Caco-2 (cell line): ENCODE data around the gene KCNN3. TPM values are rescaled to one million over a fixed set of nuclear protein-coding genes. Genes with fewer than 3 reads are reported as not detected.

ENCODE experiments used
- BruUV-seq: library from RNA; stranded (reverse); fragments of 400-500 nt; replicated peaks from 2 replicates; lab custom pipeline; 2021; lab: Mats Ljungman, UMichigan
- CTCF ChIA-PET: fragments of 300-600 bp; sonication (Branson Sonifier 250); formaldehyde crosslinking; loops from one replicate; lab custom pipeline; 2022; ENCODE audit warnings: antibody characterized with exemption; lab: Charles Lee
- POLR2A ChIA-PET: fragments of 300-600 bp; sonication (Branson Sonifier 250); formaldehyde crosslinking; loops from one replicate; lab custom pipeline; 2022; ENCODE audit warnings: antibody characterized with exemption; lab: Charles Lee
- DNase-seq, 2 experiments: peaks; one replicate each; pipeline versions ENCODE4 v3.0.0 to v3.0.0-alpha.2; 2020 to 2022
- H3K27me3 ChIP-seq: replicated peaks from 2 replicates; pipeline ENCODE4 v1.6.0; 2011; ENCODE audit warnings: low read length; ENCODE audit not compliant: control insufficient read depth, insufficient read depth
- H3K36me3 ChIP-seq: 2 replicates; pipeline ENCODE4 v1.5.1; 2011; ENCODE audit warnings: low read length; ENCODE audit not compliant: control insufficient read depth, insufficient read depth
- H3K4me1 ChIP-seq: fragments of 250-450 bp; sonication (Bioruptor Pico); 2 replicates; pipeline ENCODE4 v1.5.1; 2020; ENCODE audit warnings: mild to moderate bottlenecking
- H3K4me3 ChIP-seq: 2 replicates; pipeline ENCODE4 v1.5.1; 2011; ENCODE audit warnings: low read depth, mild to moderate bottlenecking, control low read depth, low read length
- H3K9me3 ChIP-seq: fragments of 250-450 bp; sonication (Bioruptor Pico); 2 replicates; pipeline ENCODE4 v1.5.1; 2020; ENCODE audit warnings: mild to moderate bottlenecking, moderate library complexity
- H3K27ac Mint-ChIP-seq: one replicate; pipeline ENCODE4 v1.8.0; 2022; ENCODE audit warnings: mixed read lengths; ENCODE audit not compliant: unreplicated experiment
- H3K27me3 Mint-ChIP-seq: one replicate; pipeline ENCODE4 v1.8.0; 2022; ENCODE audit warnings: mixed read lengths; ENCODE audit not compliant: insufficient read depth, unreplicated experiment
- H3K36me3 Mint-ChIP-seq: one replicate; pipeline ENCODE4 v1.8.0; 2022; ENCODE audit warnings: mild to moderate bottlenecking, mixed read lengths; ENCODE audit not compliant: insufficient read depth, unreplicated experiment
- H3K4me1 Mint-ChIP-seq: one replicate; pipeline ENCODE4 v1.8.0; 2022; ENCODE audit warnings: low read depth, mixed read lengths; ENCODE audit not compliant: unreplicated experiment
- H3K4me3 Mint-ChIP-seq: one replicate; pipeline ENCODE4 v1.8.0; 2022; ENCODE audit warnings: mild to moderate bottlenecking, moderate library complexity, mixed read lengths; ENCODE audit not compliant: unreplicated experiment
- H3K9me3 Mint-ChIP-seq: one replicate; pipeline ENCODE4 v1.8.0; 2022; ENCODE audit warnings: mixed read lengths; ENCODE audit not compliant: unreplicated experiment
- intact Hi-C: fragments of 100-400 bp; cut with micrococcal nuclease; formaldehyde crosslinking; loops from one replicate; pipeline ENCODE4 v1.10.0; 2022; ENCODE audit not compliant: unreplicated experiment
- total RNA-seq: library from RNA; stranded (reverse); gene quantifications from 2 replicates; pipeline ENCODE4 v1.2.3, GENCODE V29; 2022
- TF ChIP-seq, protein P1 (sequence below), 2 experiments: fragments of 200-600 bp in 1 of 2; IDR thresholded peaks; 1 replicate in 1 of 2; 2 replicates in 1 of 2; pipeline versions ENCODE4 v1.5.1 to v1.8.0; 2011 to 2022; ENCODE audit warnings: antibody characterized with exemption in 1 of 2, control low read depth in 1 of 2, inconsistent platforms in 1 of 2, low read depth in 1 of 2, low read length in 1 of 2, mild to moderate bottlenecking in 1 of 2, moderate library complexity in 1 of 2; ENCODE audit not compliant: insufficient read depth in 1 of 2, severe bottlenecking in 1 of 2, unreplicated experiment in 1 of 2

The KCNN3 gene
- total RNA-seq, 1 experiment from 2014 or later: 0.05 TPM

DNA sequence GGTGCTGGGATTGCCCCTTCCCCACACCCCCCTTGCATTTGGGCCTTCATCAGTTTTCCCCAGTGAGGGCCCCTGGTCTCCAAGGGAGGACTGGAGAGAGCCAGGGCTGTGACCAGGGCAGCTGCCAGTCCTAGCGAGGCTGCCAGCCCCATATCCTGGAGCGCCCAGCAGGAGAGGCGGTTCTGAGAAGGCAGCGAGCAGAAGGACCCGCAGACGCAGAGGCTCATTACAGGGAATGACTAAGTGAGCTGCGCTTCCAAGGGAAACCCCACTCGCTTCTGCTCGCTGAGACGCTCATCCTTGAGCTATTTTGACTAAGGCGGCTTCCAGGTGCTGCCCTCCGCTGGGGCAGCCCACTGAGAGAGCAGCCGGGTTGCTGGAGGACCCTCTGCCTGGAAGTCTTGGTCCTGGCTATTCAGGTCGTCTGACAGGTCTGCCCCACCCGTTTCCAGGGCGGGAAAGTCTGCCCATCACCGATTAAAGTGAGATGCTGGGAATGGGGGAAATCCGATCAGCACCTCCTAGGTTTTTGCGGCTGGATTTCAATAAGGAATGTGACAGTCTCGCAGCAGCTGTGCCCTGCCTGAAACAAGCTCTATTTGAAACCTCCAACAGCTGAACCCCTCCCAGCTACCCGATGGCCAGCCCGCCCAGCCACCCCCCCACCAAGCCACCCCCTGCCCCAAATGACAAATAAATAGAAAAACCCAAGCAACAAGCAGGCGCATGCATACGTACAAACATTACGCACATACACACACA lies 2.8 kb downstream of the KCNN3 start:
- H3K27me3 Mint-ChIP-seq: peaks cover 22% of the 10 kb centered on the region

DNA sequence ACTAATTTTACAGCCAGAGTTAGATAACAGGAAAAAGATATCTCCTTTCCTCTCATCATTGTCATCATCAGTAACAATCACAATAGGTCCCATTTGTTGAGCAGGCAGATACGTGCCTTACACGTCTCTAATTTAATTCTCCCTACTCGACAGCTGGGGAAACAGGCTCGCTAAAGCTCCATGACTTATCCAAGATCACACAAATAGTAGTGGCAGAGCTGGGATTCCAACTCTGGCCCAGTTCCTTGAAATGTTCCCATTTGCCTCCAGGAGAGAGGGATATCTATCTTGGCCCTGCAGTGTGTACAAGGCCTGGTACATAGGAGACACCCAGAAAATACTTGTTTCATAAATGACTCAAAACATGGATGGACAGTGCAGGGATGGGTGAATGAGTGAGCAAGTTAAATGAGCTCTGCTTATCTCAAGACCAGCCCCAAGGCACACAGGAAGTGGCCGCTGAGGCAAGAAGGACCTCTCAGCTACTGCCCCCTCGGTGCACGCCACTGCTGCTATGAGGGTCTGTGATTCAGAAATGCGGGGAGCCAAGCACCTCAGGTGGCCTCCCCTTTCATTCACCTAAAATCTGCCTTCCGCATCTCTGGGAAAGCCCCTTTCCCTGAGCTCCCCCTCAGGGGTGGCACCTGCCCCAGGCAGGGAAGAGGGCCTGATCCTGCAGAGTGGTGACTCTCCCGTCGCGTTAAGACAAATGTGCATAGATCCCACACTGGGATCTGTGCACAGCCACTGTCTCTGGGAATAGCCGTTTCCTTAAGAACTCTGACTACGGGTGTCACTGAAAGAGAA lies 3.6 kb downstream of the KCNN3 start:
- peaks cover 22% of the 10 kb centered on the region for H3K27me3 Mint-ChIP-seq
- Histone ChIP-seq H3K4me3 (no peak overlapping the region), H3K9me3 (no peaks in the 10 kb centered on the region), H3K4me1 (no peaks in the 10 kb centered on the region), H3K27me3 (peaks cover 2% of the 10 kb centered on the region; the same call in 1 of the 2 replicates), H3K36me3 (no peaks in the 10 kb centered on the region)
- intact Hi-C loops: no loop called here
- H3K9me3 Mint-ChIP-seq: no peaks in the 10 kb centered on the region
- ChIA-PET CTCF (interaction anchor here (0.8 to 1.6 kb wide), 3 partner anchors 10 to 12 kb away, joined by 3 to 7 read pairs (median 4); no protein-coding TSS in a partner anchor), POLR2A (no interaction called here)
- TF ChIP-seq, protein P1, sequence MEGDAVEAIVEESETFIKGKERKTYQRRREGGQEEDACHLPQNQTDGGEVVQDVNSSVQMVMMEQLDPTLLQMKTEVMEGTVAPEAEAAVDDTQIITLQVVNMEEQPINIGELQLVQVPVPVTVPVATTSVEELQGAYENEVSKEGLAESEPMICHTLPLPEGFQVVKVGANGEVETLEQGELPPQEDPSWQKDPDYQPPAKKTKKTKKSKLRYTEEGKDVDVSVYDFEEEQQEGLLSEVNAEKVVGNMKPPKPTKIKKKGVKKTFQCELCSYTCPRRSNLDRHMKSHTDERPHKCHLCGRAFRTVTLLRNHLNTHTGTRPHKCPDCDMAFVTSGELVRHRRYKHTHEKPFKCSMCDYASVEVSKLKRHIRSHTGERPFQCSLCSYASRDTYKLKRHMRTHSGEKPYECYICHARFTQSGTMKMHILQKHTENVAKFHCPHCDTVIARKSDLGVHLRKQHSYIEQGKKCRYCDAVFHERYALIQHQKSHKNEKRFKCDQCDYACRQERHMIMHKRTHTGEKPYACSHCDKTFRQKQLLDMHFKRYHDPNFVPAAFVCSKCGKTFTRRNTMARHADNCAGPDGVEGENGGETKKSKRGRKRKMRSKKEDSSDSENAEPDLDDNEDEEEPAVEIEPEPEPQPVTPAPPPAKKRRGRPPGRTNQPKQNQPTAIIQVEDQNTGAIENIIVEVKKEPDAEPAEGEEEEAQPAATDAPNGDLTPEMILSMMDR (IDR thresholded peaks at IDR 0.05; ENCODE audit: insufficient read depth in 1 of 2, low read depth in 1 of 2, low read length in 1 of 2, severe bottlenecking in 1 of 2, unreplicated experiment in 1 of 2): no peak
- peaks cover 7% of the 10 kb centered on the region for H3K4me1 Mint-ChIP-seq
- H3K4me3 Mint-ChIP-seq: no peak overlapping the region
- BruUV-seq: no TSS peak
- H3K27ac Mint-ChIP-seq: no peak overlapping the region
- no peak for DNase-seq
- peaks cover 6% of the 10 kb centered on the region for H3K36me3 Mint-ChIP-seq

More for the DNA sequence above, 2.8 kb downstream of the KCNN3 start:
- Histone ChIP-seq H3K9me3 (no peaks in the 10 kb centered on the region), H3K27me3 (peaks cover 2% of the 10 kb centered on the region; the same call in 1 of the 2 replicates), H3K4me3 (no peak overlapping the region), H3K36me3 (no peaks in the 10 kb centered on the region), H3K4me1 (no peaks in the 10 kb centered on the region)
- no peak overlapping the region for H3K4me3 Mint-ChIP-seq
- CTCF ChIA-PET: interaction anchor here (0.8 to 1.6 kb wide), 2 partner anchors 11 kb away, joined by 3 to 4 read pairs; no protein-coding TSS in a partner anchor
- POLR2A ChIA-PET: no interaction called here
- DNase-seq: no peak
- no peak overlapping the region for H3K27ac Mint-ChIP-seq
- peaks cover 6% of the 10 kb centered on the region for H3K36me3 Mint-ChIP-seq
- peaks cover 7% of the 10 kb centered on the region for H3K4me1 Mint-ChIP-seq
- TF ChIP-seq, protein P1 (IDR thresholded peaks at IDR 0.05; ENCODE audit: insufficient read depth in 1 of 2, low read depth in 1 of 2, low read length in 1 of 2, severe bottlenecking in 1 of 2, unreplicated experiment in 1 of 2): no peak
- intact Hi-C loops: no loop called here
- H3K9me3 Mint-ChIP-seq: no peaks in the 10 kb centered on the region
- no TSS peak for BruUV-seq
